GM18861 (cell line): ENCODE measurements around the gene MDM4.

Source experiments
- ATAC-seq: cut with Tn5 transposase; IDR thresholded peaks from one replicate; pipeline ENCODE4 v1.9.1; 2021; ENCODE audit not compliant: unreplicated experiment

MDM4 gene

GRCh38 chr1:204602871-204603542, 86.8 kb downstream of the MDM4 start:
- ATAC-seq: no peak

- no peak for ATAC-seq
Measured at GRCh38 chr1:204605791-204606190, 89.6 kb downstream of the MDM4 start.
